H9 (cell line): ENCODE data around the gene CTLA4. TPM values are rescaled to one million over a fixed set of nuclear protein-coding genes. Genes with fewer than 3 reads are reported as not detected.
"Not testable (repeated sequence)": the region's sequence is repeated elsewhere in the genome, so short reads cannot be mapped to it uniquely, and the experiment has no call there.

Experiments
- DNase-seq: peaks from one replicate; pipeline ENCODE4 v3.0.0-alpha.2; 2017
- H2AFZ ChIP-seq: one replicate; pipeline ENCODE4 v1.6.1; 2013; ENCODE audit warnings: mild to moderate bottlenecking, low read length, control low read depth, moderate library complexity
- H2AK5ac ChIP-seq: 2 replicates; pipeline ENCODE4 v1.6.1; 2013; ENCODE audit warnings: low read length, control low read depth, mixed read lengths; ENCODE audit not compliant: insufficient read length
- H2BK120ac ChIP-seq: one replicate; pipeline ENCODE4 v1.6.1; 2013; ENCODE audit warnings: low read depth, mild to moderate bottlenecking, low read length, control low read depth, inconsistent platforms; ENCODE audit not compliant: poor library complexity, severe bottlenecking
- H2BK12ac ChIP-seq: 2 replicates; pipeline ENCODE4 v1.6.1; 2013; ENCODE audit warnings: low read length, control low read depth, mixed read lengths, low read depth; ENCODE audit not compliant: insufficient read length
- H2BK15ac ChIP-seq: 2 replicates; pipeline ENCODE4 v1.6.1; 2013; ENCODE audit warnings: low read depth, low read length, control low read depth
- H2BK20ac ChIP-seq: one replicate; pipeline ENCODE4 v1.6.1; 2013; ENCODE audit warnings: low read depth, mild to moderate bottlenecking, low read length, control low read depth, inconsistent platforms; ENCODE audit not compliant: poor library complexity, severe bottlenecking
- H2BK5ac ChIP-seq: 2 replicates; pipeline ENCODE4 v1.6.1; 2013; ENCODE audit warnings: low read length, control low read depth, mixed read lengths; ENCODE audit not compliant: insufficient read length
- H3K14ac ChIP-seq: 2 replicates; pipeline ENCODE4 v1.6.1; 2013; ENCODE audit warnings: low read length, control low read depth; ENCODE audit not compliant: insufficient read depth
- H3K18ac ChIP-seq: 2 replicates; pipeline ENCODE4 v1.6.1; 2013; ENCODE audit warnings: low read depth, mild to moderate bottlenecking, mixed read lengths, low read length, control low read depth; ENCODE audit not compliant: insufficient read length
- H3K23ac ChIP-seq: 2 replicates; pipeline ENCODE4 v1.6.1; 2013; ENCODE audit warnings: low read length, control low read depth, mixed read lengths, low read depth; ENCODE audit not compliant: insufficient read length
- H3K23me2 ChIP-seq: 2 replicates; pipeline ENCODE4 v1.6.1; 2013; ENCODE audit warnings: low read depth, mild to moderate bottlenecking, mixed read lengths, low read length, control low read depth; ENCODE audit not compliant: insufficient read length, poor library complexity, severe bottlenecking
- H3K27ac ChIP-seq: 2 replicates; pipeline ENCODE4 v1.5.1; 2013; ENCODE audit warnings: low read length, control low read depth, mixed read lengths, low read depth; ENCODE audit not compliant: insufficient read length
- H3K27me3 ChIP-seq: 2 replicates; pipeline ENCODE4 v1.6.1; 2013; ENCODE audit warnings: low read length, control low read depth, inconsistent platforms; ENCODE audit not compliant: insufficient read depth
- H3K4ac ChIP-seq: 2 replicates; pipeline ENCODE4 v1.6.1; 2013; ENCODE audit warnings: low read depth, mild to moderate bottlenecking, control low read depth, inconsistent platforms, low read length, moderate library complexity
- H3K4me1 ChIP-seq: 2 replicates; pipeline ENCODE4 v1.6.1; 2013; ENCODE audit warnings: low read length, control low read depth, inconsistent platforms; ENCODE audit not compliant: insufficient read depth
- H3K4me2 ChIP-seq: 2 replicates; pipeline ENCODE4 v1.6.1; 2013; ENCODE audit warnings: low read length, control low read depth, mixed read lengths; ENCODE audit not compliant: insufficient read length, insufficient read depth
- H3K56ac ChIP-seq: 2 replicates; pipeline ENCODE4 v1.6.1; 2013; ENCODE audit warnings: low read depth, mild to moderate bottlenecking, mixed read lengths, low read length, control low read depth; ENCODE audit not compliant: insufficient read length
- H3K79me1 ChIP-seq: 2 replicates; pipeline ENCODE4 v1.6.1; 2013; ENCODE audit warnings: low read depth, mild to moderate bottlenecking, moderate library complexity, low read length, control low read depth, inconsistent platforms; ENCODE audit not compliant: insufficient read depth, poor library complexity, severe bottlenecking
- H3K79me2 ChIP-seq: 2 replicates; pipeline ENCODE4 v1.6.1; 2013; ENCODE audit warnings: low read length, control low read depth, inconsistent platforms; ENCODE audit not compliant: insufficient read depth
- H3K9ac ChIP-seq: 2 replicates; pipeline ENCODE4 v1.6.1; 2013; ENCODE audit warnings: low read length, control low read depth, mixed read lengths; ENCODE audit not compliant: insufficient read length; ENCODE audit errors: extremely low read depth
- H3K9me3 ChIP-seq: one replicate; pipeline ENCODE4 v1.6.1; 2013; ENCODE audit warnings: low read depth, low read length, inconsistent platforms; ENCODE audit not compliant: control insufficient read depth
- H3T11ph ChIP-seq: one replicate; pipeline ENCODE4 v1.6.1; 2013; ENCODE audit warnings: mild to moderate bottlenecking, low read length, control low read depth, inconsistent platforms
- H4K20me1 ChIP-seq: one replicate; pipeline ENCODE4 v1.6.1; 2013; ENCODE audit not compliant: control insufficient read depth, insufficient read length, insufficient read depth
- H4K5ac ChIP-seq: 2 replicates; pipeline ENCODE4 v1.6.1; 2013; ENCODE audit warnings: low read depth, mild to moderate bottlenecking, mixed read lengths, low read length, control low read depth; ENCODE audit not compliant: insufficient read length
- H4K8ac ChIP-seq: replicated peaks from 2 replicates; pipeline ENCODE4 v1.6.1; 2013; ENCODE audit warnings: low read length, control low read depth, mixed read lengths, low read depth; ENCODE audit not compliant: insufficient read length
- H4K91ac ChIP-seq: 2 replicates; pipeline ENCODE4 v1.6.1; 2013; ENCODE audit warnings: low read depth, mild to moderate bottlenecking, moderate library complexity, mixed read lengths, low read length, control low read depth; ENCODE audit not compliant: insufficient read length
- H3K27ac Mint-ChIP-seq, 3 experiments: 2 replicates in 2 of 3; 3 replicates in 1 of 3; pipeline ENCODE4 v1.8.0; 2020 to 2021; ENCODE audit warnings: mixed read lengths in 3 of 3, mild to moderate bottlenecking in 1 of 3, moderate library complexity in 1 of 3
- H3K27me3 Mint-ChIP-seq: 2 replicates; pipeline ENCODE4 v1.8.0; 2021; ENCODE audit warnings: low read depth, mild to moderate bottlenecking, moderate library complexity, mixed read lengths
- H3K36me3 Mint-ChIP-seq, 3 experiments: 2 replicates in 2 of 3; 3 replicates in 1 of 3; pipeline ENCODE4 v1.8.0; 2020 to 2021; ENCODE audit warnings: low read depth in 3 of 3, mixed read lengths in 3 of 3; ENCODE audit not compliant: insufficient read depth in 1 of 3
- H3K4me1 Mint-ChIP-seq, 2 experiments: 2 replicates each; pipeline ENCODE4 v1.8.0; 2020; ENCODE audit warnings: mixed read lengths in 2 of 2
- H3K4me3 Mint-ChIP-seq, 2 experiments: 2 replicates in 1 of 2; 3 replicates in 1 of 2; pipeline ENCODE4 v1.8.0; 2020 to 2021; ENCODE audit warnings: mild to moderate bottlenecking in 2 of 2, mixed read lengths in 2 of 2, moderate library complexity in 1 of 2
- H3K9me3 Mint-ChIP-seq, 2 experiments: 2 replicates in 1 of 2; 3 replicates in 1 of 2; pipeline ENCODE4 v1.8.0; 2020; ENCODE audit warnings: mild to moderate bottlenecking in 2 of 2, mixed read lengths in 2 of 2, moderate library complexity in 1 of 2
- WGBS: extraction: QIAGEN DNeasy Blood & Tissue Kit; methylation state at CpG from one replicate; pipeline ENCODE4 v1.1.7; 2013; ENCODE audit warnings: missing lambda C conversion rate, low lambda C conversion rate, mixed read lengths; ENCODE audit not compliant: insufficient read length; ENCODE audit errors: extremely low coverage; 5-methylcytosine and 5-hydroxymethylcytosine counted together
- total RNA-seq: library from RNA; stranded (reverse); gene quantifications from 2 replicates; pipeline ENCODE4 v1.2.1, GENCODE V29; 2021
- TF ChIP-seq, protein P1 (sequence below): fragments of 200-600 bp; sonication (generic); conservative IDR thresholded peaks from 3 replicates; pipeline ENCODE4 v1.8.0; 2021; ENCODE audit warnings: antibody characterized with exemption, mild to moderate bottlenecking

CTLA4 gene
- total RNA-seq, 1 experiment from 2014 or later = not detected

DNA sequence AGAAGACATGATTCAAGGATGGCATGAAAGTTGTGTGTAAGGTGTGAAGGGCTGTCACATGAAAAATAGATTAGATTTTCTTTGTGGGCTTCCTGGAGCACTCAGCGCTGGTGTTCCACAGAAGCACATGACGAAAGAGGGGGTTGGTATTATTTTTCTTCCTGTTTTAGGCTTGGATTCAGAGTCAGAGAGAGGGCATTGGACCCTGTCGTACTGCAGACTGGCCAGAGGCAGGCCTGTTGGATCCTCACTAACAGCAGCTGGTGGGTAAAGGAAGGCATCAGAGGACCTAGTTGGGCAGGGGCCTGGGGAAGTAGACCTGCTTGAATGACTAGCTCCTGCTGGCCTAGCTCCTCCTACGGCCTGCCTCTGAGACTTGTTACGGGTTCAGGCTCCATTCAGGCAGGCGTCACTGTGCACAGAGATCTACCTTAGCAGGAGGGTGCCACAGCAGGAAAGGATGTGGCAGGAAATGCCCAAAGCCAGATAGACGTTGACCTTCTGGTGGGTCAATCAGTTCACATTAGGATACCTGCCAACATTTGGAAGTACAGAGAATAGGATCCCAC is 13.1 kb downstream of the CTLA4 start:
- H3K27me3 ChIP-seq = no peaks in the 10 kb centered on the region
- H3K18ac ChIP-seq = no peak overlapping the region
- DNase-seq = no peak
- Mint-ChIP-seq H3K36me3 (no peaks in the 10 kb centered on the region; a peak in 1 of 7 replicates), H3K4me3 (no peak overlapping the region), H3K27me3 (no peaks in the 10 kb centered on the region; the same call in 1 of the 2 replicates), H3K9me3 (no peaks in the 10 kb centered on the region), H3K4me1 (0 out of 4 replicates have a peak, but pooled peaks cover 0 to 2% of the 10 kb centered on the region in 2 experiments), H3K27ac (no peak overlapping the region)
- no peak overlapping the region for H3K4me2 ChIP-seq
- no peaks in the 10 kb centered on the region for H4K20me1 ChIP-seq
- H3K4ac ChIP-seq = no peak overlapping the region
- H2BK5ac ChIP-seq = no peak overlapping the region
- no peak overlapping the region for H3T11ph ChIP-seq
- H3K79me1 ChIP-seq = no peaks in the 10 kb centered on the region
- H3K79me2 ChIP-seq = no peaks in the 10 kb centered on the region
- H4K5ac ChIP-seq = no peak overlapping the region
- H3K4me1 ChIP-seq = no peaks in the 10 kb centered on the region
- no peak overlapping the region for H2BK12ac ChIP-seq
- H3K56ac ChIP-seq = no peak overlapping the region
- no peaks in the 10 kb centered on the region for H3K23me2 ChIP-seq
- H3K9me3 ChIP-seq = no peaks in the 10 kb centered on the region
- H3K27ac ChIP-seq = no peak overlapping the region
- TF ChIP-seq, protein P1, sequence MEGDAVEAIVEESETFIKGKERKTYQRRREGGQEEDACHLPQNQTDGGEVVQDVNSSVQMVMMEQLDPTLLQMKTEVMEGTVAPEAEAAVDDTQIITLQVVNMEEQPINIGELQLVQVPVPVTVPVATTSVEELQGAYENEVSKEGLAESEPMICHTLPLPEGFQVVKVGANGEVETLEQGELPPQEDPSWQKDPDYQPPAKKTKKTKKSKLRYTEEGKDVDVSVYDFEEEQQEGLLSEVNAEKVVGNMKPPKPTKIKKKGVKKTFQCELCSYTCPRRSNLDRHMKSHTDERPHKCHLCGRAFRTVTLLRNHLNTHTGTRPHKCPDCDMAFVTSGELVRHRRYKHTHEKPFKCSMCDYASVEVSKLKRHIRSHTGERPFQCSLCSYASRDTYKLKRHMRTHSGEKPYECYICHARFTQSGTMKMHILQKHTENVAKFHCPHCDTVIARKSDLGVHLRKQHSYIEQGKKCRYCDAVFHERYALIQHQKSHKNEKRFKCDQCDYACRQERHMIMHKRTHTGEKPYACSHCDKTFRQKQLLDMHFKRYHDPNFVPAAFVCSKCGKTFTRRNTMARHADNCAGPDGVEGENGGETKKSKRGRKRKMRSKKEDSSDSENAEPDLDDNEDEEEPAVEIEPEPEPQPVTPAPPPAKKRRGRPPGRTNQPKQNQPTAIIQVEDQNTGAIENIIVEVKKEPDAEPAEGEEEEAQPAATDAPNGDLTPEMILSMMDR = no peak
- H4K91ac ChIP-seq = no peak overlapping the region
- H3K14ac ChIP-seq = no peak overlapping the region
- no peak overlapping the region for H2AFZ ChIP-seq
- WGBS = no CpG with 5 or more reads among the region's 7 CpGs
- H3K23ac ChIP-seq = no peak overlapping the region
- H2AK5ac ChIP-seq = no peak overlapping the region
- H3K9ac ChIP-seq = no peak overlapping the region
- no peak overlapping the region for H2BK20ac ChIP-seq
- H2BK120ac ChIP-seq = no peak overlapping the region
- no peak overlapping the region for H2BK15ac ChIP-seq
- no peak overlapping the region for H4K8ac ChIP-seq

- H2BK12ac ChIP-seq, H3K27ac Mint-ChIP-seq, H4K20me1 ChIP-seq, H4K8ac ChIP-seq, H2BK20ac ChIP-seq, H3K9ac ChIP-seq, H3K23ac ChIP-seq, H3T11ph ChIP-seq, H4K91ac ChIP-seq, H3K79me2 ChIP-seq, H3K23me2 ChIP-seq, H4K5ac ChIP-seq, H3K14ac ChIP-seq, H3K4me2 ChIP-seq, H2BK120ac ChIP-seq, H3K27ac ChIP-seq, H3K27me3 Mint-ChIP-seq, H3K79me1 ChIP-seq, H3K27me3 ChIP-seq, H2BK15ac ChIP-seq, H2AK5ac ChIP-seq, H3K9me3 ChIP-seq, H2BK5ac ChIP-seq, H3K36me3 Mint-ChIP-seq, H3K4me3 Mint-ChIP-seq, H3K4me1 Mint-ChIP-seq, H2AFZ ChIP-seq, H3K4me1 ChIP-seq, H3K9me3 Mint-ChIP-seq, H3K56ac ChIP-seq, H3K4ac ChIP-seq, H3K18ac ChIP-seq, DNase-seq: not testable (repeated sequence)
- no CpG with 5 or more reads among the region's 3 CpGs for WGBS
Measured at GRCh38 chr2:203881185-203881584, 13.6 kb downstream of the CTLA4 start.
